ENCODE results near the gene SMAD3.

SMAD3 gene

DNA sequence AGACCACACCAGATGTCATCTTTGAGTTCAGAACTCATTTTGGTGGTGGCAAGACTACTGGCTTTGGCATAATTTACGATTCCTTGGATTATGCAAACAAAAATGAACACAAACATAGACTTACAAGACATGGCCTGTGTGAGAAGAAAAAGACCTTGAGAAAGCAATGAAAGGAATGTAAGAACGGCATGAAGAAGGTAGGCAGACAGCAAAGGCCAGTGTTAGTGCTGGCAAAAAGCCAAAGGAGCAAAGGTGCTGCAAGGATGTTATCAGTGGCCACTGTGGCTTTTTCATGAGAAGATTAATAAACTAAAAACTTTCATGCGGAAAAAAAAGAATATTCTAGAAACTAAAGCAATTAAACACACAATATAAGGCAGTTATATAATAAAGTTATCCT is 167.2 kb downstream of the SMAD3 start:
- DNase-seq (ENCODE audit: extremely low read depth, insufficient read length) = no peak
- peaks cover 7% of the 10 kb centered on the region for H3K36me3 ChIP-seq (ENCODE audit: control insufficient read depth, insufficient read depth, low read length)
- TF ChIP-seq, protein P1, sequence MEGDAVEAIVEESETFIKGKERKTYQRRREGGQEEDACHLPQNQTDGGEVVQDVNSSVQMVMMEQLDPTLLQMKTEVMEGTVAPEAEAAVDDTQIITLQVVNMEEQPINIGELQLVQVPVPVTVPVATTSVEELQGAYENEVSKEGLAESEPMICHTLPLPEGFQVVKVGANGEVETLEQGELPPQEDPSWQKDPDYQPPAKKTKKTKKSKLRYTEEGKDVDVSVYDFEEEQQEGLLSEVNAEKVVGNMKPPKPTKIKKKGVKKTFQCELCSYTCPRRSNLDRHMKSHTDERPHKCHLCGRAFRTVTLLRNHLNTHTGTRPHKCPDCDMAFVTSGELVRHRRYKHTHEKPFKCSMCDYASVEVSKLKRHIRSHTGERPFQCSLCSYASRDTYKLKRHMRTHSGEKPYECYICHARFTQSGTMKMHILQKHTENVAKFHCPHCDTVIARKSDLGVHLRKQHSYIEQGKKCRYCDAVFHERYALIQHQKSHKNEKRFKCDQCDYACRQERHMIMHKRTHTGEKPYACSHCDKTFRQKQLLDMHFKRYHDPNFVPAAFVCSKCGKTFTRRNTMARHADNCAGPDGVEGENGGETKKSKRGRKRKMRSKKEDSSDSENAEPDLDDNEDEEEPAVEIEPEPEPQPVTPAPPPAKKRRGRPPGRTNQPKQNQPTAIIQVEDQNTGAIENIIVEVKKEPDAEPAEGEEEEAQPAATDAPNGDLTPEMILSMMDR (IDR thresholded peaks at IDR 0.05; ENCODE audit: insufficient read depth, low read length, poor library complexity, severe bottlenecking) = no peak

DNA sequence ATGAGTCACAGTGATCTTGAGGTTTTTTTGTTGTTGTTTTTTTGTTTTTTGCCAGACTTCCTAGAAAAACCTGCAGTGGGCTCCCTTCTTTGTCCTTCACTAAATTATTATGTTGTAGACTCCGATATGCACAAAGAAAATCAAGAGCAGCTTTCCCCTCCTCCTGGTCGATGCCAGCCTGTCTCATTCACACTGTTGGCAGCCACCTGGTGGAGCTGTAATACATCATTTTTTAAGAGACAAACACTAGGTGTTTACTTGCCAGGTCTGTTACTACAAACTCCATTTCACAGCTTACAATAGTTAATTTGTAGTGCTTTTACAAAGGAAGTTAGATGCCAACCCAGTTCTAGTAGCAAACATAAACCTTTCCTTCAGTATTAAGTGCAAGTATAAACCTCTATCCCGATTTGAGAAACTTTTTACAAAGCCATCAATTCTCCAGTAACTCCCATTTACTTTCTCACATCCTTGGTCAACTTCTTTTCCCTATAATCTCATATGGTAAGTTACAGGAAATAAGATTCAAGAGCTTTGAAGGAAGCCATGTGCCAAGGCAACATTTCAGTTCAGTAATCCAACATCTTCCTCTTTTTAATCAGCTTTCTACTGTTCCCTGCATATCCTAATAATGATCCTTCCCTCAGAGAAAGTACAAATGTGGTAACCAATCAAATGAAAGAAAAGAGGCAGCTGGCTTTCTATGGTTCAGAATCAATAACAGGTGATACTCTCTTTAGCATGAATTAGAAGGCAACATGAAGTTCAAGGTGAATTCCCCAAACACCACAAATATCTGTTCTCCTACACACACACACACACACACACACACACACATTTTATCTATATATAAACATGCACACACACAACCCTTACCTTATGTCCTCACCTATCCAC is 175.1 kb downstream of the SMAD3 start:
- TF ChIP-seq, protein P1 (IDR thresholded peaks at IDR 0.05; ENCODE audit: insufficient read depth, low read length, poor library complexity, severe bottlenecking) = peak; percentile 54
- peak; percentile 18 for DNase-seq (ENCODE audit: extremely low read depth, insufficient read length)

More for the DNA sequence above, 167.2 kb downstream of the SMAD3 start:
- H3K4me3 ChIP-seq (replicated peaks; ENCODE audit: low read depth, low read length) = no peak overlapping the region
- no peaks in the 10 kb centered on the region for H3K27me3 ChIP-seq (replicated peaks; ENCODE audit: control insufficient read depth, insufficient read depth, low read length)

DNA sequence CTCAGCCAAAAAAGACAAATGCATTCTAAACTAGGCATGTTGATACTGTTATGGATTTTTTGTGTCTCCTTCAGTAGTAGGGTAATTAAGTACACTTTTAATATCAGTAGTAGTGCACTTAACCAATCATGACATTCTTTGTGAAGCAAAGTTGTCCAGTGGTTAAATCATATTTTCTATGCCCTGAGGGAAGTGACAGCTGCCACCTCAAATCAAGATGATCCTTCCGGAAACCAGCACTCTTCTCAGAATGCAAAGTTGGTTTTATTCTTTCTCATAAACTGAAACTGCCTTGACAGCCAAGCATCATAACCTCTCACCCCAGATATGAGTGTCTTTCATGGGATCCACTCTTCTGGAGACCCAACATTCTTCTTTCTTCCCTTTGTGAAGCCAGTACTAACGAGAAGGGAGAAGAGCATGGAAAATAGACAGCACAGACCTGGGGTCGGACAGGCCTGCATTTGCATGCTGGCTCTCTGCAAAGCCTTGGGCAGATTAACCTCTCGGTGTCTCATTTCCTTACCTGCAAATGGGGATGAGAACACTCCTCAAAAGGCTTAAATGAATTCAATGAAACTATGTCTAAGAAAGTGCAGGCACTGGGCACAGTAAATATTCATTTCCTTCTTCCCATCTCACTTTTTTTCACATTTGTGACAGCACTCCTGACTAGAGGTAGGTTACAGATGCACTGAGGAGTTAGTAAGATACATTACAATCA is 175.9 kb downstream of the SMAD3 start:
- Histone ChIP-seq H3K4me3 (replicated peaks; ENCODE audit: low read depth, low read length) (peak overlapping the region; percentile 15), H3K36me3 (ENCODE audit: control insufficient read depth, insufficient read depth, low read length) (no peaks in the 10 kb centered on the region), H3K27me3 (replicated peaks; ENCODE audit: control insufficient read depth, insufficient read depth, low read length) (no peaks in the 10 kb centered on the region)
- TF ChIP-seq, protein P1 (IDR thresholded peaks at IDR 0.05; ENCODE audit: insufficient read depth, low read length, poor library complexity, severe bottlenecking) = no peak
- DNase-seq (ENCODE audit: extremely low read depth, insufficient read length) = peak; percentile 69

More for the DNA sequence above, 175.1 kb downstream of the SMAD3 start:
- Histone ChIP-seq H3K36me3 (ENCODE audit: control insufficient read depth, insufficient read depth, low read length) (no peaks in the 10 kb centered on the region), H3K4me3 (replicated peaks; ENCODE audit: low read depth, low read length) (no peak overlapping the region), H3K27me3 (replicated peaks; ENCODE audit: control insufficient read depth, insufficient read depth, low read length) (no peaks in the 10 kb centered on the region)

DNA sequence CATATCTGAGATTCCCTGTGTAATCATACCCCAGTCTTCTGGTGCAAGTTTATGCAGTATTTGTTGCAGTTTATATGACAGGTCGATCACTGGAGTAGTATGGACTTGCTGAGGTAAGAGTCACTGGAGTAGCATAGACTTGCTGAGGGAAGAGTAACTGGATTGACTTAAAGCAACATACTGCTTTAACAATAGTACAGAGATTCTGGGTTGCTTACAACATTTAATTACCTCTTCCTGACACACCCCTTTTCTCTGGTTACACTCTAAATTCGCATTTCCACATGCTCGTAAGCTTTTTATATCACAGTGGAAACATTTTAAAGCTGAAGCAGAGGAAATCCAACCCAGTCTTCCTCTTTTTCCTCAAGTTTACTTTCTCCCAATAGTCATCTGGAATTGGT is 177.3 kb downstream of the SMAD3 start:
- H3K36me3 ChIP-seq (ENCODE audit: control insufficient read depth, insufficient read depth, low read length) = no peaks in the 10 kb centered on the region
- no peaks in the 10 kb centered on the region for H3K27me3 ChIP-seq (replicated peaks; ENCODE audit: control insufficient read depth, insufficient read depth, low read length)
- DNase-seq (ENCODE audit: extremely low read depth, insufficient read length) = no peak
- TF ChIP-seq, protein P1 (IDR thresholded peaks at IDR 0.05; ENCODE audit: insufficient read depth, low read length, poor library complexity, severe bottlenecking) = no peak
- no peak overlapping the region for H3K4me3 ChIP-seq (replicated peaks; ENCODE audit: low read depth, low read length)

Data from GM06990 (cell line).